PFSK-1 (cell line): ENCODE measurements around the gene TLE2.

ENCODE experiments used
- FOXP2 ChIP-seq: optimal IDR thresholded peaks from 2 replicates; pipeline ENCODE3; 2011; ENCODE audit warnings: borderline replicate concordance, control low read depth, inconsistent platforms; ENCODE audit not compliant: insufficient read depth; ENCODE audit errors: extremely low read length, extremely low read depth
- POLR2AphosphoS5 ChIP-seq: IDR thresholded peaks from 2 replicates; pipeline ENCODE4 v1.6.1; 2012; ENCODE audit warnings: low read depth, mild to moderate bottlenecking, control low read depth, low read length, moderate library complexity
- SIN3A ChIP-seq: IDR thresholded peaks from 2 replicates; pipeline ENCODE4 v1.6.1; 2012; ENCODE audit warnings: mild to moderate bottlenecking, low read length, moderate library complexity, borderline replicate concordance; ENCODE audit not compliant: insufficient read depth
- TAF1 ChIP-seq: IDR thresholded peaks from 2 replicates; pipeline ENCODE4 v1.6.1; 2012; ENCODE audit warnings: low read length, control low read depth, borderline replicate concordance; ENCODE audit not compliant: insufficient read depth
- TF ChIP-seq, protein P1 (sequence below), 2 experiments: IDR thresholded peaks; 2 replicates each; pipeline versions ENCODE4 v1.6.1 to v1.8.0; 2011 to 2012; ENCODE audit warnings: low read depth in 2 of 2, low read length in 2 of 2, control low read depth in 1 of 2, inconsistent platforms in 1 of 2, mild to moderate bottlenecking in 1 of 2, moderate library complexity in 1 of 2; ENCODE audit not compliant: insufficient read depth in 1 of 2

GRCh38 chr19:3027292-3027691 lies 1.8 kb downstream of the TLE2 start:
- TF ChIP-seq, protein P1, sequence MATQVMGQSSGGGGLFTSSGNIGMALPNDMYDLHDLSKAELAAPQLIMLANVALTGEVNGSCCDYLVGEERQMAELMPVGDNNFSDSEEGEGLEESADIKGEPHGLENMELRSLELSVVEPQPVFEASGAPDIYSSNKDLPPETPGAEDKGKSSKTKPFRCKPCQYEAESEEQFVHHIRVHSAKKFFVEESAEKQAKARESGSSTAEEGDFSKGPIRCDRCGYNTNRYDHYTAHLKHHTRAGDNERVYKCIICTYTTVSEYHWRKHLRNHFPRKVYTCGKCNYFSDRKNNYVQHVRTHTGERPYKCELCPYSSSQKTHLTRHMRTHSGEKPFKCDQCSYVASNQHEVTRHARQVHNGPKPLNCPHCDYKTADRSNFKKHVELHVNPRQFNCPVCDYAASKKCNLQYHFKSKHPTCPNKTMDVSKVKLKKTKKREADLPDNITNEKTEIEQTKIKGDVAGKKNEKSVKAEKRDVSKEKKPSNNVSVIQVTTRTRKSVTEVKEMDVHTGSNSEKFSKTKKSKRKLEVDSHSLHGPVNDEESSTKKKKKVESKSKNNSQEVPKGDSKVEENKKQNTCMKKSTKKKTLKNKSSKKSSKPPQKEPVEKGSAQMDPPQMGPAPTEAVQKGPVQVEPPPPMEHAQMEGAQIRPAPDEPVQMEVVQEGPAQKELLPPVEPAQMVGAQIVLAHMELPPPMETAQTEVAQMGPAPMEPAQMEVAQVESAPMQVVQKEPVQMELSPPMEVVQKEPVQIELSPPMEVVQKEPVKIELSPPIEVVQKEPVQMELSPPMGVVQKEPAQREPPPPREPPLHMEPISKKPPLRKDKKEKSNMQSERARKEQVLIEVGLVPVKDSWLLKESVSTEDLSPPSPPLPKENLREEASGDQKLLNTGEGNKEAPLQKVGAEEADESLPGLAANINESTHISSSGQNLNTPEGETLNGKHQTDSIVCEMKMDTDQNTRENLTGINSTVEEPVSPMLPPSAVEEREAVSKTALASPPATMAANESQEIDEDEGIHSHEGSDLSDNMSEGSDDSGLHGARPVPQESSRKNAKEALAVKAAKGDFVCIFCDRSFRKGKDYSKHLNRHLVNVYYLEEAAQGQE (IDR thresholded peaks at IDR 0.05; ENCODE audit: insufficient read depth in 1 of 2, low read depth in 2 of 2, low read length in 2 of 2), result no peak
- TF ChIP-seq SIN3A (no peak), POLR2AphosphoS5 (no peak), FOXP2 (no peak), TAF1 (no peak)
